ENCODE results near the gene TMEM109.

- TF ChIP-seq, protein P1, sequence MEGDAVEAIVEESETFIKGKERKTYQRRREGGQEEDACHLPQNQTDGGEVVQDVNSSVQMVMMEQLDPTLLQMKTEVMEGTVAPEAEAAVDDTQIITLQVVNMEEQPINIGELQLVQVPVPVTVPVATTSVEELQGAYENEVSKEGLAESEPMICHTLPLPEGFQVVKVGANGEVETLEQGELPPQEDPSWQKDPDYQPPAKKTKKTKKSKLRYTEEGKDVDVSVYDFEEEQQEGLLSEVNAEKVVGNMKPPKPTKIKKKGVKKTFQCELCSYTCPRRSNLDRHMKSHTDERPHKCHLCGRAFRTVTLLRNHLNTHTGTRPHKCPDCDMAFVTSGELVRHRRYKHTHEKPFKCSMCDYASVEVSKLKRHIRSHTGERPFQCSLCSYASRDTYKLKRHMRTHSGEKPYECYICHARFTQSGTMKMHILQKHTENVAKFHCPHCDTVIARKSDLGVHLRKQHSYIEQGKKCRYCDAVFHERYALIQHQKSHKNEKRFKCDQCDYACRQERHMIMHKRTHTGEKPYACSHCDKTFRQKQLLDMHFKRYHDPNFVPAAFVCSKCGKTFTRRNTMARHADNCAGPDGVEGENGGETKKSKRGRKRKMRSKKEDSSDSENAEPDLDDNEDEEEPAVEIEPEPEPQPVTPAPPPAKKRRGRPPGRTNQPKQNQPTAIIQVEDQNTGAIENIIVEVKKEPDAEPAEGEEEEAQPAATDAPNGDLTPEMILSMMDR (IDR thresholded peaks at IDR 0.05): no peak
- no peak for TF ChIP-seq POLR2A (IDR thresholded peaks at IDR 0.05)
These were observed 18.8 kb downstream of the TMEM109 start for GRCh38 chr11:60932605-60933356.
